Endothelial cell of umbilical vein (primary cell): Measurements from ENCODE around the gene PLD6. TPM values are rescaled to one million over a fixed set of nuclear protein-coding genes. Genes with fewer than 3 reads are reported as not detected.

Experiments
- BruUV-seq: library from RNA; stranded (reverse); fragments of 400-500 nt; replicated peaks from 2 replicates; lab custom pipeline; 2021; lab: Mats Ljungman, UMichigan
- CTCF ChIA-PET: fragments of 300-600, 350-600 bp; sonication (Branson Sonifier 250); formaldehyde crosslinking; loops from one replicate; lab custom pipeline; 2021; ENCODE audit warnings: antibody characterized with exemption, inconsistent platforms; lab: Charles Lee
- POLR2A ChIA-PET: fragments of 300-600, 350-600 bp; sonication (Branson Sonifier 250); formaldehyde crosslinking; loops from one replicate; lab custom pipeline; 2021; ENCODE audit warnings: antibody characterized with exemption, inconsistent platforms; lab: Charles Lee
- DNase-seq: peaks from one replicate; pipeline ENCODE4 v3.0.0-alpha.2; 2011; ENCODE audit warnings: low read depth, low spot score
- FAIRE-seq: peaks from 2 replicates; lab custom pipeline; 2011; peaks lifted over from hg19 to GRCh38; lab: Jason Lieb, UNC
- H2AFZ ChIP-seq: 2 replicates; pipeline ENCODE4 v1.6.0; 2012; ENCODE audit warnings: low read depth, low read length, control low read depth, inconsistent platforms
- H3K27ac ChIP-seq: 2 replicates; pipeline ENCODE4 v1.5.1; 2011; ENCODE audit warnings: low read depth, mild to moderate bottlenecking, control low read depth, low read length, moderate library complexity; ENCODE audit not compliant: insufficient read depth
- H3K27me3 ChIP-seq, 2 experiments: 2 replicates each; pipeline versions ENCODE4 v1.6.0 to v1.6.1; 2011; ENCODE audit warnings: low read length in 2 of 2, mixed read lengths in 1 of 2; ENCODE audit not compliant: control insufficient read depth in 2 of 2, insufficient read depth in 2 of 2
- H3K36me3 ChIP-seq, 2 experiments: 2 replicates in 1 of 2; 3 replicates in 1 of 2; pipeline ENCODE4 v1.5.1; 2011; ENCODE audit warnings: low read length in 2 of 2, mild to moderate bottlenecking in 1 of 2, moderate library complexity in 1 of 2; ENCODE audit not compliant: control insufficient read depth in 2 of 2, insufficient read depth in 2 of 2; ENCODE audit errors: extremely low read depth in 1 of 2
- H3K4me1 ChIP-seq: 3 replicates; pipeline ENCODE4 v1.5.1; 2011; ENCODE audit warnings: mild to moderate bottlenecking, low read length; ENCODE audit not compliant: control insufficient read depth, insufficient read depth; ENCODE audit errors: extremely low read depth
- H3K4me2 ChIP-seq: 2 replicates; pipeline ENCODE4 v1.6.1; 2011; ENCODE audit warnings: low read length, control low read depth, mixed read lengths; ENCODE audit not compliant: insufficient read depth
- H3K4me3 ChIP-seq, 3 experiments: fragments of 200-600 bp in 1 of 3; sonication (generic), shearing (Covaris generic) in 1 of 3; replicated peaks in 1 of 3; 2 replicates each; pipeline ENCODE4 v1.5.1; 2011 to 2016; ENCODE audit warnings: control low read depth in 3 of 3, low read length in 3 of 3, mild to moderate bottlenecking in 2 of 3, inconsistent platforms in 1 of 3, low read depth in 1 of 3, moderate library complexity in 1 of 3; ENCODE audit not compliant: insufficient read depth in 1 of 3
- H3K79me2 ChIP-seq: 2 replicates; pipeline ENCODE4 v1.6.0; 2012; ENCODE audit warnings: low read length, inconsistent platforms; ENCODE audit not compliant: control insufficient read depth, insufficient read depth
- H3K9ac ChIP-seq: replicated peaks from 2 replicates; pipeline ENCODE3; 2011; ENCODE audit warnings: low read length, control low read depth; ENCODE audit not compliant: insufficient read depth; ENCODE audit errors: extremely low read depth
- H3K9me1 ChIP-seq: replicated peaks from 3 replicates; pipeline ENCODE4 v1.6.0; 2011; ENCODE audit warnings: mild to moderate bottlenecking, low read length; ENCODE audit not compliant: control insufficient read depth, insufficient read depth; ENCODE audit errors: extremely low read depth
- H3K9me3 ChIP-seq: replicated peaks from 2 replicates; pipeline ENCODE4 v1.5.1; 2012; ENCODE audit warnings: low read length, inconsistent platforms; ENCODE audit not compliant: control insufficient read depth, insufficient read depth
- H4K20me1 ChIP-seq: replicated peaks from 2 replicates; pipeline ENCODE3; 2011; ENCODE audit warnings: mild to moderate bottlenecking, low read length; ENCODE audit not compliant: control insufficient read depth, insufficient read depth; ENCODE audit errors: extremely low read depth
- EZH2 ChIP-seq: IDR thresholded peaks from 2 replicates; pipeline ENCODE4 v1.6.1; 2012; ENCODE audit warnings: borderline replicate concordance, low read depth, mild to moderate bottlenecking, moderate library complexity, low read length, inconsistent platforms; ENCODE audit not compliant: severe bottlenecking
- FOS ChIP-seq: IDR thresholded peaks from 2 replicates; pipeline ENCODE4 v1.6.1; 2011; ENCODE audit warnings: mild to moderate bottlenecking, low read length, moderate library complexity, borderline replicate concordance; ENCODE audit not compliant: insufficient read depth
- GATA2 ChIP-seq: IDR thresholded peaks from 2 replicates; pipeline ENCODE4 v1.7.0; 2011; ENCODE audit warnings: low read depth, mild to moderate bottlenecking, moderate library complexity, mixed read lengths, low read length; ENCODE audit not compliant: insufficient read length, insufficient read depth
- JUN ChIP-seq: IDR thresholded peaks from 2 replicates; pipeline ENCODE4 v1.6.1; 2011; ENCODE audit warnings: borderline replicate concordance, low read depth; ENCODE audit not compliant: insufficient read length, insufficient read depth
- MYC ChIP-seq: IDR thresholded peaks from one replicate; pipeline ENCODE4 v1.6.1; 2011; ENCODE audit warnings: mild to moderate bottlenecking, low read depth, low read length
- POLR2A ChIP-seq: IDR thresholded peaks from 2 replicates; pipeline ENCODE4 v1.6.1; 2012; ENCODE audit warnings: low read depth, mild to moderate bottlenecking, control low read depth, low read length
- POLR2AphosphoS5 ChIP-seq: IDR thresholded peaks from 2 replicates; pipeline ENCODE4 v1.6.1; 2012; ENCODE audit warnings: low read depth, mild to moderate bottlenecking, control low read depth, low read length, moderate library complexity; ENCODE audit not compliant: insufficient read depth
- dilution Hi-C: fragments of 300-500 bp; cut with MboI; formaldehyde crosslinking; loops from one replicate; pipeline ENCODE4 v1.15.0; 2019; ENCODE audit warnings: low sequenced_read_pairs; ENCODE audit not compliant: extremely low pct_ligation_motif_present
- intact Hi-C: fragments of 100-400 bp; cut with micrococcal nuclease; formaldehyde crosslinking; loops from one replicate; pipeline ENCODE4 v1.10.0; 2022
- polyA plus RNA-seq, 4 experiments: library from polyadenylated mRNA; depleted of rRNA in 3 of 4; stranded (reverse) in 3 of 4; unstranded in 1 of 4; fragments of >200 nt; gene quantifications; 2 replicates each; pipeline versions ENCODE4 v1.2.1 to v1.2.3, GENCODE V29; 2011 to 2012; ENCODE audit warnings: missing spikeins in 1 of 4
- total RNA-seq: library from RNA; stranded (reverse); gene quantifications from 2 replicates; pipeline ENCODE4 v1.2.3, GENCODE V29; 2021
- TF ChIP-seq, protein P1 (sequence below), 2 donors: IDR thresholded peaks; 1 replicate in 1 of 2; 2 replicates in 1 of 2; pipeline ENCODE4 v1.5.1; 2011; ENCODE audit warnings: low read length in 2 of 2, mild to moderate bottlenecking in 2 of 2, moderate library complexity in 2 of 2, control low read depth in 1 of 2, inconsistent platforms in 1 of 2, low read depth in 1 of 2; ENCODE audit not compliant: insufficient read depth in 1 of 2; ENCODE audit errors: extremely low read depth in 1 of 2
- TF ChIP-seq, protein P2 (sequence below): IDR thresholded peaks from 2 replicates; pipeline ENCODE4 v1.6.1; 2011; ENCODE audit not compliant: insufficient read depth, insufficient read length

Gene PLD6
- total and polyA plus RNA-seq, 2 donors (not counting 3 experiments of a cell fraction or from before 2014, with no cell fraction given), result 2.9 to 4.4 TPM

DNA sequence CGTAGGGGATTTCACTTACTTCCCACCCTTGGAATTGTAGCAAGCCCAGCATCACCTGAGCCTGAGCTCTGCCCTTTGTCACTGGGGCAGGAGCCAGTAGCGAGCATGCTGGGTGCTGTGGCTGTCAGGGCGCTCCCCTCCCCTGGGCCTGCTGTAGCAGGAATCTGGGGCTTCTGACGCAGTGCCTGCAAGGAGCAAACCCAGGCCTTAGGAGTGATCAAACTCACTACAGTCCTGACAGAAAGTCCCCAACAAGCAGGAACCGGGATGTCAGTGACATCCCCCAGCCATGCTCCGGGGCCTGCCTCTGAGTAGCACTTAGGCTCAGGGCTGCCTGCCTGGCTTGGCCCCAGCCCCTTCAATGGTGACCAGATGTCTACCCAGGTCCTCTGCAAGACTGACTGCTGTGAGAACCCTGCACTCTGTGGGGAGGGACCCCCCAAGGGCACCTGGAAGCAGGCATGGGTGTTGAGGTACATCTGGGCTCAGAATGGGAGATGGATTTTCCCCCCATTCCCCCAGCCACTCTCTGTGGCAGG is 23.5 kb downstream of the PLD6 start:
- BruUV-seq, result no TSS peak
- intact Hi-C loops, result no loop called here

DNA sequence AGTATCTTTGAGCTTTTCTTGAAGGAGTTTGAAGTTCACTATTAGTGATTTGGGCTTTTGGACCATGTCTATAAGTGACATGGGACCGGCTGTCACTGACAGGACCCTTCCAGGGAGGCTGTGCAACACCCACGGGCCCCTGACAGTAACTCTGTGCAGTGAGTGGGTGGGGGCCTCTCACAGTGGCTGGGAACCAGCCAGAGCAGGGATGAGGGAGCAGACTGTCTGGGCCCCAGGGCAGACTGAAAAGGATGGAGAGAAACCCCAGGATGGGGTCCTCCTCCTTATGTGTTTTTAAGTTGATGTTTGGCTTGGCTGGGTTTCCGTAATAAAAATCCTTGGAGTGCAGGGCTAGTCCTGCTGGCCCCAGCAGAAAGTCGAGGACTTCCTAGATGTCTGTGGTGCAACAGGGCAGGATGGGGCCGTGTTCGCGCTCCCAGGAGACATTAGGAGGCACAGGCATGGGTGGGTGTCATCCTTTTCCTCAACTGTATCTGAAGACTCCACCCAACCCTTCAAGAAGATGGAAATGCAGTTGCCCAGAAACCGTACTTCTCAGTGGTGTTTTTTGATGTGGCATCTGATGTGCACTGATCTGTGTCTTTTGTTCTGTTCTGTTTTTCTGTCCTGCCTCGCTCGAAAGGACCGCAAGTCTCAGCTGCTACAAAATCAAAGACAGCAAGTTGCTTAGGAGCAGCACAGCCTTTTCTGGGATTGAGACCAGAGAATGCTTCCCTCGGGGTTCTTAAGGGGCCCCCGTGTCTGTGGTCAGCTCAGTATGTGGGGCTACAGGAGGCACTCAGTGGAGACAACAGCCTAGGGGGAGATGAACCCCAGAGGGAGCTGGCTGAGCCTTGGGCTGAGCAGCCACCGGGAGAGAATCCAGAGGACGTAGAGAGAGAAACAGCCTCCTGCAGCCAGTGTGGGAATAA is 24.2 kb downstream of the PLD6 start:
- FAIRE-seq (no peak), DNase-seq (no peak)
- H3K4me2 ChIP-seq, result no peak overlapping the region
- no peaks in the 10 kb centered on the region for H3K9me3 ChIP-seq
- H3K4me1 ChIP-seq, result peaks cover 26% of the 10 kb centered on the region
- peaks cover 14 to 36% of the 10 kb centered on the region in 2 experiments for H3K36me3 ChIP-seq
- H3K9me1 ChIP-seq, result no peaks in the 10 kb centered on the region
- H3K27me3 ChIP-seq, result no peaks in the 10 kb centered on the region
- ChIA-PET POLR2A (no interaction called here), CTCF (interaction anchor here (0.6 to 1.9 kb wide), 2 partner anchors 10 to 17 kb away, joined by 3 to 4 read pairs; no protein-coding TSS in a partner anchor)
- TF ChIP-seq FOS (no peak), POLR2AphosphoS5 (no peak), MYC (no peak), JUN (no peak), POLR2A (no peak), GATA2 (no peak), EZH2 (no peak)
- TF ChIP-seq, protein P1, sequence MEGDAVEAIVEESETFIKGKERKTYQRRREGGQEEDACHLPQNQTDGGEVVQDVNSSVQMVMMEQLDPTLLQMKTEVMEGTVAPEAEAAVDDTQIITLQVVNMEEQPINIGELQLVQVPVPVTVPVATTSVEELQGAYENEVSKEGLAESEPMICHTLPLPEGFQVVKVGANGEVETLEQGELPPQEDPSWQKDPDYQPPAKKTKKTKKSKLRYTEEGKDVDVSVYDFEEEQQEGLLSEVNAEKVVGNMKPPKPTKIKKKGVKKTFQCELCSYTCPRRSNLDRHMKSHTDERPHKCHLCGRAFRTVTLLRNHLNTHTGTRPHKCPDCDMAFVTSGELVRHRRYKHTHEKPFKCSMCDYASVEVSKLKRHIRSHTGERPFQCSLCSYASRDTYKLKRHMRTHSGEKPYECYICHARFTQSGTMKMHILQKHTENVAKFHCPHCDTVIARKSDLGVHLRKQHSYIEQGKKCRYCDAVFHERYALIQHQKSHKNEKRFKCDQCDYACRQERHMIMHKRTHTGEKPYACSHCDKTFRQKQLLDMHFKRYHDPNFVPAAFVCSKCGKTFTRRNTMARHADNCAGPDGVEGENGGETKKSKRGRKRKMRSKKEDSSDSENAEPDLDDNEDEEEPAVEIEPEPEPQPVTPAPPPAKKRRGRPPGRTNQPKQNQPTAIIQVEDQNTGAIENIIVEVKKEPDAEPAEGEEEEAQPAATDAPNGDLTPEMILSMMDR (IDR thresholded peaks at IDR 0.05; ENCODE audit: extremely low read depth in 1 of 2, insufficient read depth in 1 of 2, low read depth in 1 of 2, low read length in 2 of 2), result no peak
- TF ChIP-seq, protein P2, sequence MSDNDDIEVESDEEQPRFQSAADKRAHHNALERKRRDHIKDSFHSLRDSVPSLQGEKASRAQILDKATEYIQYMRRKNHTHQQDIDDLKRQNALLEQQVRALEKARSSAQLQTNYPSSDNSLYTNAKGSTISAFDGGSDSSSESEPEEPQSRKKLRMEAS, result no peak
- no peak overlapping the region for H3K9ac ChIP-seq
- no peak overlapping the region for H2AFZ ChIP-seq
- no peaks in the 10 kb centered on the region for H4K20me1 ChIP-seq
- H3K4me3 ChIP-seq, result no peak overlapping the region
- no TSS peak for BruUV-seq
- dilution Hi-C loops, result no loop called here
- no peaks in the 10 kb centered on the region for H3K79me2 ChIP-seq
- H3K27ac ChIP-seq, result no peak overlapping the region
- intact Hi-C loops, result no loop called here

More for the DNA sequence above, 23.5 kb downstream of the PLD6 start:
- POLR2A ChIA-PET, result no interaction called here
- FAIRE-seq, result no peak
- Histone ChIP-seq H3K36me3 (peaks cover 14 to 34% of the 10 kb centered on the region in 2 experiments), H3K9me1 (no peaks in the 10 kb centered on the region), H3K4me2 (no peak overlapping the region), H3K27ac (no peak overlapping the region), H3K27me3 (no peaks in the 10 kb centered on the region), H3K79me2 (no peaks in the 10 kb centered on the region), H3K4me3 (no peak overlapping the region), H3K9ac (no peak overlapping the region), H3K9me3 (no peaks in the 10 kb centered on the region), H2AFZ (no peak overlapping the region), H3K4me1 (peaks cover 26% of the 10 kb centered on the region), H4K20me1 (no peaks in the 10 kb centered on the region)
- CTCF ChIA-PET, result interaction anchor here (0.6 to 3.0 kb wide), 3 partner anchors 9 to 41 kb away, joined by 3 to 10 read pairs (median 4); no protein-coding TSS in a partner anchor
- TF ChIP-seq GATA2, result no peak
- no peak for TF ChIP-seq FOS
- TF ChIP-seq POLR2A, result no peak
- TF ChIP-seq POLR2AphosphoS5, result no peak
- DNase-seq, result no peak
- dilution Hi-C loops, result no loop called here
